PC-3 (cell line): ENCODE results near the gene KRTAP2-2. TPM values are rescaled to one million over a fixed set of nuclear protein-coding genes. Genes with fewer than 3 reads are reported as not detected.
A peak's percentile ranks its signal among the peaks of the same experiment; 100 is the strongest.
"Not testable (repeated sequence)": the region's sequence is repeated elsewhere in the genome, so short reads cannot be mapped to it uniquely, and the experiment has no call there.

ENCODE experiments used
- ATAC-seq: fragments of 200-7000 bp; cut with Tn5 transposase; 2 replicates; pipeline ENCODE4 v1.9.1; 2020; ENCODE audit warnings: mild to moderate bottlenecking, moderate library complexity
- BruUV-seq: library from RNA; stranded (reverse); fragments of 400-500 nt; replicated peaks from 2 replicates; lab custom pipeline; 2021; lab: Mats Ljungman, UMichigan
- CTCF ChIA-PET: fragments of 300-600 bp; sonication (Branson Sonifier 250); formaldehyde crosslinking; loops from one replicate; lab custom pipeline; 2022; ENCODE audit warnings: antibody characterized with exemption; lab: Charles Lee
- POLR2A ChIA-PET: fragments of 300-600 bp; sonication (Branson Sonifier 250); formaldehyde crosslinking; loops from one replicate; lab custom pipeline; 2022; ENCODE audit warnings: antibody characterized with exemption; ENCODE audit not compliant: unreplicated experiment; lab: Charles Lee
- DNase-seq: peaks from one replicate; pipeline ENCODE4 v3.0.0-alpha.2; 2015
- H2AFZ ChIP-seq: fragments of 300-600 bp; sonication (generic); 2 replicates; pipeline ENCODE4 v1.6.0; 2016; ENCODE audit warnings: antibody characterized with exemption, low read length
- H3F3A ChIP-seq: fragments of 300-600 bp; sonication (generic); one replicate; pipeline ENCODE4 v1.6.0; 2017; ENCODE audit warnings: antibody characterized with exemption, low read length, control low read depth, mild to moderate bottlenecking; ENCODE audit not compliant: unreplicated experiment
- H3K27ac ChIP-seq: fragments of 300-600 bp; sonication (generic); 2 replicates; pipeline ENCODE4 v1.5.1; 2016; ENCODE audit warnings: mild to moderate bottlenecking, low read length
- H3K27me3 ChIP-seq: fragments of 300-600 bp; sonication (generic); 2 replicates; pipeline ENCODE4 v1.6.1; 2016; ENCODE audit warnings: low read length, mixed read lengths
- H3K36me3 ChIP-seq: fragments of 300-600 bp; sonication (generic); 2 replicates; pipeline ENCODE4 v1.6.1; 2016; ENCODE audit warnings: low read depth, mixed run types, low read length, mixed read lengths
- H3K4me1 ChIP-seq: fragments of 300-600 bp; sonication (generic); 2 replicates; pipeline ENCODE4 v1.5.1; 2016; ENCODE audit warnings: low read length; ENCODE audit not compliant: insufficient read depth
- H3K4me2 ChIP-seq: fragments of 300-600 bp; sonication (generic); 2 replicates; pipeline ENCODE4 v1.6.0; 2016; ENCODE audit warnings: low read length
- H3K4me3 ChIP-seq: fragments of 300-600 bp; sonication (generic); 2 replicates; pipeline ENCODE4 v1.5.1; 2016; ENCODE audit warnings: mild to moderate bottlenecking, low read length, mixed read lengths
- H3K79me2 ChIP-seq: fragments of 300-600 bp; sonication (generic); 2 replicates; pipeline ENCODE4 v1.6.1; 2017; ENCODE audit warnings: low read length, mixed read lengths
- H3K9ac ChIP-seq: fragments of 300-600 bp; sonication (generic); 2 replicates; pipeline ENCODE4 v1.6.0; 2016; ENCODE audit warnings: mild to moderate bottlenecking, low read length
- H3K9me2 ChIP-seq: fragments of 300-600 bp; sonication (generic); replicated peaks from 2 replicates; pipeline ENCODE4 v1.6.1; 2016; ENCODE audit warnings: mixed run types, low read length, mixed read lengths
- H3K9me3 ChIP-seq: fragments of 300-600 bp; sonication (generic); 2 replicates; pipeline ENCODE4 v1.6.1; 2016; ENCODE audit warnings: low read length, mixed read lengths
- H4K20me1 ChIP-seq: fragments of 300-600 bp; sonication (generic); 2 replicates; pipeline ENCODE4 v1.6.1; 2016; ENCODE audit warnings: low read length, mixed read lengths
- CTCF ChIP-seq: fragments of 300-600 bp; sonication (generic); conservative IDR thresholded peaks from 2 replicates; pipeline ENCODE4 v1.5.1; 2017; ENCODE audit warnings: antibody characterized with exemption, low read depth, mild to moderate bottlenecking, low read length
- EZH2 ChIP-seq: fragments of 300-600 bp; sonication (generic); IDR thresholded peaks from one replicate; pipeline ENCODE4 v1.6.1; 2017; ENCODE audit warnings: antibody characterized with exemption, mild to moderate bottlenecking, low read length; ENCODE audit not compliant: unreplicated experiment
- EZH2phosphoT487 ChIP-seq: fragments of 300-600 bp; sonication (generic); IDR thresholded peaks from 2 replicates; pipeline ENCODE4 v1.6.1; 2018; ENCODE audit warnings: mild to moderate bottlenecking, antibody characterized with exemption, low read length, borderline replicate concordance
- intact Hi-C: fragments of 100-400 bp; cut with micrococcal nuclease; formaldehyde crosslinking; loops from 2 replicates; pipeline ENCODE4 v1.9.0; 2023
- total RNA-seq: library from RNA; depleted of rRNA; stranded (reverse); fragments of >200 nt; gene quantifications from 2 replicates; pipeline ENCODE4 v1.2.3, GENCODE V29; 2014

Gene KRTAP2-2
- total RNA-seq, 1 experiment from 2014 or later: not detected

DNA sequence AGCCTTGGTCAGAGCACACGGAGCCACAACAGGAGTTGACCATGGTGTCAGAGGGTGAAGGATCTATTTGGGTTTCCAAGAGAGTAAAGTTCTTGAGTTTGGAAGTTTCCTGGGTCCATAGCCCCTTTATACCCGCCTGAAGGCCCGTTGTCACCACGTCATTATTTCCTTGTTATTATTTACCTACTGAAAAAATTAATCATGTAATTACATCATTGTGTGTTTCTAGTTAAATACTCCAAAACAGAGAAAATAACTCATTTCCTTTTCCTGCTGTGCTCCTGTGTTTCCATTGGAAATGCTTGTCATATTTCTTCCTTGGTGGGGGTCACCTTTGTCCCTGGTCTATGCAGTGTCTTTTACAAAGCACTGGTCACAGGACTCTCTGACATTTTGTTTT lies 43.0 kb upstream of the KRTAP2-2 start, which contains the start of gene KRTAP4-8:
TSS of gene KRTAP4-8 (minus strand) at position 101 of the 400 bp plus-strand sequence. CDS start at position 43, 58 bp downstream.
- no peaks in the 10 kb centered on the region for H4K20me1 ChIP-seq
- no peak within 1 kb of the TSS for H3K9ac ChIP-seq
- DNase-seq (no peak), ATAC-seq (no peak)
- no peaks in the 10 kb centered on the region for H3K36me3 ChIP-seq
- peaks cover 31% of the 10 kb centered on the region for H3K4me1 ChIP-seq
- no peaks in the 10 kb centered on the region for H3K9me3 ChIP-seq
- TF ChIP-seq EZH2phosphoT487 (no peak), EZH2 (no peak), CTCF (no peak)
- H3K4me2 ChIP-seq: peak within 1 kb of the TSS; percentile 44
- H2AFZ ChIP-seq: peak within 1 kb of the TSS; percentile 65; the same call in 1 of the 2 replicates
- H3F3A ChIP-seq: no peaks in the 10 kb centered on the region
- CTCF ChIA-PET: no interaction called here
- 0 out of 2 replicates have a peak, but pooled peaks cover 5% of the 10 kb centered on the region for H3K79me2 ChIP-seq
- H3K27me3 ChIP-seq: no peaks in the 10 kb centered on the region
- POLR2A ChIA-PET: no interaction called here
- intact Hi-C loops: no loop called here
- H3K4me3 ChIP-seq: no peak within 1 kb of the TSS
- H3K27ac ChIP-seq: peak within 1 kb of the TSS; percentile 49
- no TSS peak for BruUV-seq
- H3K9me2 ChIP-seq: no peaks in the 10 kb centered on the region

- intact Hi-C loops: no loop called here
- Histone ChIP-seq H3F3A (no peaks in the 10 kb centered on the region), H3K9me3 (no peaks in the 10 kb centered on the region), H3K27me3 (no peaks in the 10 kb centered on the region), H3K4me1 (peaks cover 27% of the 10 kb centered on the region), H4K20me1 (no peaks in the 10 kb centered on the region), H2AFZ (no peak overlapping the region), H3K4me3 (no peak overlapping the region), H3K9me2 (no peaks in the 10 kb centered on the region), H3K4me2 (no peak overlapping the region), H3K36me3 (no peaks in the 10 kb centered on the region; the same call in 1 of the 2 replicates), H3K27ac (no peak overlapping the region), H3K9ac (no peak overlapping the region), H3K79me2 (no peaks in the 10 kb centered on the region)
- DNase-seq: no peak
- CTCF ChIA-PET: no interaction called here
- TF ChIP-seq EZH2phosphoT487: no peak
- no peak for ATAC-seq
- BruUV-seq: no TSS peak
- POLR2A ChIA-PET: no interaction called here
These were observed 41.0 kb upstream of the KRTAP2-2 start for GRCh38 chr17:41096055-41096454.

DNA sequence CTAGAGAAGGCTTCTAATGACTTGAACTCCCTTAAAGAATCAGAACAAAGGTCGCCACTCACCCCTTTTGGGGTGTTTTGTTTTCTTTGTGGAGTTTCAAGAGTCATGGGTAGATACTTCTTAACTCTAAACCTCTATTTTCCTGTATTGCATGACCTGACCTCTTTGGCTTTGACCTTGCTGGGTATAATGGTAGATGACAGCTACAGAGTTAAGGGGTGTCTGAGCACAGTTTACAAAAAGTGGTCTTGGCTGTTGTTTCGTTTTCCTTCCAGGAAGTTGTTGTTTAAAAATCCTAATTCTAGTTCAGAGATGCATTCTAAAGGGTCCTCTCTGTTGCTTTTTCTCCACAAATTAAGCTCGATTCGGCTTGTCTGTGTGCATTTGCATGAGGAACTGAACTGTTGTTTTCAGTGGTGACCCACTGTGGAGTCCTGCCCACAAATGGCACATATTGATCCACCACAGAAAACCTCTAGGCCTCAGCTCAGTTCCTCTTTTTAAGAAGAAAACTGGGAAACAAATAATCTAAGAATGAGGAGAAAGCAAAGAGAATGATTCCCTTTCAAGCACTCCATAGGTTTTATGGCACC lies 33.8 kb upstream of the KRTAP2-2 start:
- intact Hi-C loops, BruUV-seq, H3K9me3 ChIP-seq, H3K27me3 ChIP-seq, H3K9ac ChIP-seq, H2AFZ ChIP-seq, H3K36me3 ChIP-seq, CTCF ChIA-PET, H3K79me2 ChIP-seq, H3K4me3 ChIP-seq, H3K4me2 ChIP-seq, H3K4me1 ChIP-seq, H3K9me2 ChIP-seq, H3K27ac ChIP-seq, POLR2A ChIA-PET, H4K20me1 ChIP-seq, ATAC-seq, H3F3A ChIP-seq, DNase-seq: not testable (repeated sequence)

DNA sequence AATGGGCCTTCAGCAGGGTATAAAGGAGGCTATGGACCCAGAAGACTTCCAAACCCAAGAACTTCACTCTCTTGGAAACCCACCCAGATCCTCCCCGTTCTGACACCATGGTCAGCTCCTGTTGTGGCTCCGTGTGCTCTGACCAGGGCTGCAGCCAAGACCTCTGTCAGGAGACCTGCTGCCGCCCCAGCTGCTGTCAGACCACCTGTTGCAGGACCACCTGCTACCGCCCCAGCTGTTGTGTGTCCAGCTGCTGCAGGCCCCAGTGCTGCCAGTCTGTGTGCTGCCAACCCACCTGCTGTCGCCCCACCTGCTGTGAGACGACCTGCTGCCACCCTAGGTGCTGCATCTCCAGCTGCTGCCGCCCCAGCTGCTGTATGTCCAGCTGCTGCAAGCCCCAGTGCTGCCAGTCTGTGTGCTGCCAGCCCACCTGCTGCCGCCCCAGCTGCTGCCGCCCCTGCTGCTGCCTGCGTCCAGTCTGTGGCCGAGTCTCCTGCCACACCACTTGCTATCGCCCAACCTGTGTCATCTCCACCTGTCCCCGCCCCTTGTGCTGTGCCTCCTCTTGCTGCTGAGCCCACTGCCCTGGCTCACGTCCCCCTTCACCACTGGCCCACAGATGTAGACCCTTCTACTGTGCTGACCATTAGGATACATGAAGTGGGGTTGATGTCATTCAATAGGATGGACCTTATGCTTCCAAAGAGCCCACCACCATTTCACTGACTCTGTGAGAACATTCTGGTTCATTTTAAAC lies 29.2 kb upstream of the KRTAP2-2 start, which contains the start of gene KRTAP4-7:
TSS of gene KRTAP4-7 (plus strand) at position 51 of the 757 bp plus-strand sequence. CDS start at position 108, 57 bp downstream.
- BruUV-seq, H3K9me2 ChIP-seq, CTCF ChIA-PET, H3F3A ChIP-seq, ATAC-seq, DNase-seq, H3K9ac ChIP-seq, intact Hi-C loops, H2AFZ ChIP-seq, H3K4me3 ChIP-seq, POLR2A ChIA-PET, H3K27me3 ChIP-seq, H3K79me2 ChIP-seq, H3K36me3 ChIP-seq, H3K9me3 ChIP-seq, H4K20me1 ChIP-seq: not testable (repeated sequence)
- H3K4me1 ChIP-seq: peaks cover 14% of the 10 kb centered on the region
- peak within 1 kb of the TSS; percentile 81 for H3K27ac ChIP-seq
- peak within 1 kb of the TSS; percentile 49 for H3K4me2 ChIP-seq

DNA sequence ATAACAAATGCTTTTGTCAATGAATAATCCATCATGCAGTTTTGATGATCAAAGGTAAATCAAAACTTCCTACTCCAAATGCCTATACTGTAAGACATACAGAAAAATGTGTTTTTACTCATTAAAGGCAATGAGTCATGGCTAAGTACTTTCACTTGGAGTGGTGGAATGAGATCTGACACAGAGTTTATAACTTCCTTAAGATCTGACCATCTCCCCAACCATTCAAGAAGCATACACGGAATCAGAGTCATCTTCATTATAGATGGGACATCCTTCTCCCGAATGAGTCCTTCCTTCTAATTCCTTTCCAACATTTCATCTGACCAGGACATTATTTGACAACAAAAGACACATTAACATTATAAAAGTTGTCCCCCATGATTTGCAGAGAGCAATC lies 28.4 kb upstream of the KRTAP2-2 start:
- H3K9me2 ChIP-seq, H4K20me1 ChIP-seq, H3F3A ChIP-seq, H3K4me2 ChIP-seq, H3K9me3 ChIP-seq, BruUV-seq, H3K4me3 ChIP-seq, CTCF ChIA-PET, H3K27me3 ChIP-seq, H3K79me2 ChIP-seq, H3K9ac ChIP-seq, H2AFZ ChIP-seq, H3K36me3 ChIP-seq, intact Hi-C loops, POLR2A ChIA-PET: not testable (repeated sequence)
- Histone ChIP-seq H3K27ac (peak overlapping the region; percentile 40), H3K4me1 (peaks cover 14% of the 10 kb centered on the region)
- DNase-seq (peak; percentile 52), ATAC-seq (peak; percentile 90)
